Activated CD4-positive, alpha-beta memory T cell treated with anti-CD3 and anti-CD28 coated beads, Interleukin-2, amount 10 ng/mL, durations not matched to agents 7 days and 5 days (primary cell): ENCODE data around the gene LRCH4. TPM values are rescaled to one million over a fixed set of nuclear protein-coding genes. Genes with fewer than 3 reads are reported as not detected.

ENCODE experiments used
- CTCF ChIA-PET: fragments of 350-600 bp; sonication (Branson Sonifier 250); formaldehyde crosslinking; loops from one replicate; lab custom pipeline; 2021; ENCODE audit warnings: antibody characterized with exemption, inconsistent platforms; lab: Charles Lee
- POLR2A ChIA-PET: fragments of 350-600 bp; sonication (Branson Sonifier 250); formaldehyde crosslinking; loops from one replicate; lab custom pipeline; 2021; ENCODE audit warnings: antibody characterized with exemption; lab: Charles Lee
- DNase-seq: peaks from one replicate; pipeline ENCODE4 v3.0.0-alpha.2; 2020
- H3K27ac Mint-ChIP-seq: one replicate; pipeline ENCODE4 v1.8.0; 2021; ENCODE audit warnings: mild to moderate bottlenecking, mixed read lengths
- H3K27me3 Mint-ChIP-seq: one replicate; pipeline ENCODE4 v1.8.0; 2021; ENCODE audit warnings: mixed read lengths
- H3K36me3 Mint-ChIP-seq: one replicate; pipeline ENCODE4 v1.8.0; 2021; ENCODE audit warnings: low read depth, mixed read lengths
- H3K4me1 Mint-ChIP-seq: one replicate; pipeline ENCODE4 v1.8.0; 2021; ENCODE audit warnings: mixed read lengths
- H3K4me3 Mint-ChIP-seq: one replicate; pipeline ENCODE4 v1.8.0; 2021; ENCODE audit warnings: mild to moderate bottlenecking, mixed read lengths
- H3K9me3 Mint-ChIP-seq: one replicate; pipeline ENCODE4 v1.8.0; 2021; ENCODE audit warnings: mixed read lengths
- total RNA-seq, 2 experiments: library from RNA; stranded (reverse); gene quantifications; one replicate each; pipeline ENCODE4 v1.2.3, GENCODE V29; 2021

The LRCH4 gene
- total RNA-seq, 2 experiments from 2014 or later = 199 to 204 TPM

DNA sequence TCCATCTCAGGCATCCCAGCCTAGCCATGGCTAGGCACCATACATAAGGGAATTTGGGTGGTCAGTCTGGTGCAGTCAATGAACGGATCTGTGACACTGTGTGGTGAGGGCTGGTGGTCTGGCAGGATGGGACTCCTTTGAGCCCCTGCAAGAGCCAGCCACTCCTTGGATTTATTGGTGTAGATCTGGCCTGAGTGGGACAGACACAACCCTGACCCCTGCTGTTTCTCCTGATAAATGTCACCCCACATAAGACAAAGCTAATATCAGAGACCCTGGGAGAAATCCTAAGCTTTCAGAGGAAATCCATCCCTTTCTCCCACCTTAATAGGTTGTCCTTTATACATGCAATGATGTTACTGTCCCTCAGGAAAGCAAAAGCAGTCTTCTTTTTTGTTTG is 2.5 kb upstream of the LRCH4 start:
- Mint-ChIP-seq H3K4me1 (peaks cover 17% of the 10 kb centered on the region), H3K36me3 (peaks cover 17% of the 10 kb centered on the region), H3K27me3 (peaks cover 11% of the 10 kb centered on the region), H3K27ac (no peak overlapping the region), H3K9me3 (no peaks in the 10 kb centered on the region), H3K4me3 (peak overlapping the region; percentile 14)
- DNase-seq = no peak
- ChIA-PET POLR2A (interaction anchor here (0.7 to 4.6 kb wide), 5 partner anchors 9 to 497 kb away, joined by 3 to 48 read pairs (median 4); partner anchors contain the start of genes MOSPD3 and PCOLCE), CTCF (interaction anchor here (0.8 to 2.3 kb wide), 15 partner anchors 10 to 117 kb away, joined by 3 to 11 read pairs (median 3); partner anchors contain the start of genes ACTL6B, MOSPD3, PCOLCE and POP7)

GRCh38 chr7:100586266-100587025 is 517 bp upstream of the LRCH4 start, which contains the start of gene FBXO24:
FBXO24 (plus strand) TSS chr7:100586328; CDS start chr7:100586626, 298 bp downstream.
- Mint-ChIP-seq H3K4me3 (peak within 1 kb of the TSS; percentile 95), H3K27me3 (peaks cover 9% of the 10 kb centered on the region), H3K27ac (peak within 1 kb of the TSS; percentile 97), H3K36me3 (peaks cover 28% of the 10 kb centered on the region), H3K4me1 (peaks cover 30% of the 10 kb centered on the region), H3K9me3 (no peaks in the 10 kb centered on the region)
- POLR2A ChIA-PET = interaction anchor here (0.6 to 6.8 kb wide), 40 partner anchors 9 to 484 kb away, joined by 3 to 89 read pairs (median 8); partner anchors contain the start of genes AGFG2, AP4M1, GIGYF1 and GNB2
- CTCF ChIA-PET = interaction anchor here (0.6 to 4.8 kb wide), 25 partner anchors 8 to 555 kb away, joined by 3 to 47 read pairs (median 4); partner anchors contain the start of genes GNB2, MOSPD3, PCOLCE and POP7
- DNase-seq = peak; percentile 100

GRCh38 chr7:100584683-100585510 is 1.0 kb downstream of the LRCH4 start:
- Mint-ChIP-seq H3K4me1 (peaks cover 30% of the 10 kb centered on the region), H3K9me3 (no peaks in the 10 kb centered on the region), H3K36me3 (peaks cover 28% of the 10 kb centered on the region), H3K27ac (peak overlapping the region; percentile 97), H3K27me3 (peaks cover 4% of the 10 kb centered on the region), H3K4me3 (peak overlapping the region; percentile 95)
- POLR2A ChIA-PET = interaction anchor here (0.5 to 6.8 kb wide), 35 partner anchors 7 to 484 kb away, joined by 3 to 89 read pairs (median 10); partner anchors contain the start of genes AGFG2, GIGYF1, GNB2 and MEPCE
- no peak for DNase-seq
- CTCF ChIA-PET = interaction anchor here (0.5 to 4.8 kb wide), 14 partner anchors 15 to 450 kb away, joined by 3 to 47 read pairs (median 5); partner anchors contain the start of genes MOSPD3 and POP7

- no peak for DNase-seq
Measured at GRCh38 chr7:100584054-100584682, 1.8 kb downstream of the LRCH4 start.

DNA sequence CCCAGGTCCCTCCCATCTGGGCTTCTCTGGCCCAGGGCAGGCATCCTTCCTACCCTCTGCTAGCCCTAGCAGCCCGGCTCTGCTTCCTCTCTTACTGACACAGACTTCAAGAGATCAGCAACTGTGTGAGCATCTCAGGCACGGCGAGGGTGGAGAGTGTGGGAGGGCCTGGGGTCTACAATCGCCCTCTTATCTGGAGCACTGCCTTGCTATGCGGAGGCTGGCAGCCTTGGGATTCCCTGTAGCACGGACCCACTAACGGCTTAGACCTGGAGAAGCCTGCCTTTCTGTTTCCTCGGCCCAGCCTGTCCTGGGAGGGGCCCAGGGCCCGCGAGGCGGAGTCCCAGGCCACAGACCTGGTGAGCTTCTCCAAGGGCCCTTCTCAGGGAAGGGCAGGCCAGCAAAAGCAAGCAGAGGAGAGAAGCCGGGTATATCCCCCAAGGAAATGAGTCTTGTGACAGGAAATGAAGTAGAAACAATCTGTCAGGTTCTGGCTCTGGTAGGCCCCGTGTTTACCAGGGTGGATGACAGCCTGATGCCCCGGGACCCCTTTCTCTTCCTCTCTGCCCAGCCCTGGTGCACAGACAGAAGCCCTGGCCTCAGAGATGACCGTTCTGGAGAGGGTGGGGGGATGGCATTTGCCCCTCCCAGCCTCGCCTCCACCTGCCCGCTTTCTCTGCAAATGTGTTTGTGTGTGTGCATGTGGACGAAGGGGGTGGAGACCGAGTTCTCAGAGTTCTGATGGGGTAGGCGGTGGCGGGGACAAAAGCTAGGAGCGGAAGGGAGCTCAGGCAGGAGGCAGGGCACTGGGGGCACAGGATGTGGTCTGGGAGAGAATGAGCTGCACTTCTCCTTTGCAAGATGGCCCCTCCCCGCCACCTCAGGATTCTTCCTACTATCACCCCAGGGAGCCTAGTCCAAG is 2.5 kb downstream of the LRCH4 start:
- H3K4me3 Mint-ChIP-seq = peak overlapping the region; percentile 95
- POLR2A ChIA-PET = interaction anchor here (0.6 to 6.8 kb wide), 28 partner anchors 11 to 482 kb away, joined by 3 to 89 read pairs (median 10); partner anchors contain the start of genes AGFG2, AP4M1, GIGYF1 and MCM7

More at GRCh38 chr7:100584054-100584682, 1.8 kb downstream of the LRCH4 start:
- H3K27ac Mint-ChIP-seq = peak overlapping the region; percentile 97
- H3K4me1 Mint-ChIP-seq = peaks cover 30% of the 10 kb centered on the region
- no peaks in the 10 kb centered on the region for H3K9me3 Mint-ChIP-seq
- ChIA-PET POLR2A (interaction anchor here (0.6 to 6.8 kb wide), 30 partner anchors 11 to 483 kb away, joined by 3 to 89 read pairs (median 11); partner anchors contain the start of genes AGFG2, AP4M1, GIGYF1 and MCM7), CTCF (interaction anchor here (0.5 to 4.8 kb wide), 13 partner anchors 13 to 450 kb away, joined by 3 to 47 read pairs (median 4); partner anchors contain the start of genes MOSPD3 and POP7)
- peaks cover 29% of the 10 kb centered on the region for H3K36me3 Mint-ChIP-seq
- peak overlapping the region; percentile 95 for H3K4me3 Mint-ChIP-seq
- peaks cover 1% of the 10 kb centered on the region for H3K27me3 Mint-ChIP-seq

DNA sequence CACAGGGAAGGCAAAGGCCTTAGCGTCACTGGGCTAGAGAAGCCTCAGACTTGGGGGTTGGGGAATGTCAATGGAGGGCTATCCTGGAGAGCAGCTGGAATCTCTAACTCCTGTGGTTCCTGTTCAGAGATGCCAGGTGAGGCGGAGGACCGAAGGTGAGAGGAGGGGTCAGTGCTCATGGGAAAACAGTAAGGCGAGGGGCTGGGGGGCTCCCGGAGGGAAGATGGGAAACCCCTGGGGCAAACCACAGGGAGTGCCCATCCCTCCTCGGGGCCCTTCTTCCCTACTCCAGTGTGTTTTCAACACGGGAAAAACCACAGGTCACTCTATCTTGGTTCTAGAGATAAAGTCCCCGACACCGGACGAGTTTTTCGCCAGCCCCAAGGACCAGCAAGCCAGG is 3.3 kb downstream of the LRCH4 start:
- no peak for DNase-seq
- Mint-ChIP-seq H3K27me3 (no peaks in the 10 kb centered on the region), H3K36me3 (peaks cover 43% of the 10 kb centered on the region), H3K4me1 (peaks cover 25% of the 10 kb centered on the region), H3K9me3 (no peaks in the 10 kb centered on the region), H3K4me3 (peak overlapping the region; percentile 95), H3K27ac (peak overlapping the region; percentile 97)
- CTCF ChIA-PET = interaction anchor here (1.4 kb wide), 1 partner anchor 19 kb away, joined by 4 read pairs; no protein-coding TSS in a partner anchor
- POLR2A ChIA-PET = interaction anchor here (1.0 to 6.8 kb wide), 15 partner anchors 10 to 105 kb away, joined by 3 to 89 read pairs (median 22); partner anchors contain the start of genes AGFG2, MOSPD3, PCOLCE and TSC22D4

More for the DNA sequence above, 2.5 kb downstream of the LRCH4 start:
- peak; percentile 85 for DNase-seq
- peak overlapping the region; percentile 97 for H3K27ac Mint-ChIP-seq
- CTCF ChIA-PET = interaction anchor here (0.7 to 4.8 kb wide), 9 partner anchors 12 to 123 kb away, joined by 3 to 47 read pairs (median 4); partner anchors contain the start of genes MOSPD3 and POP7
- H3K27me3 Mint-ChIP-seq = no peaks in the 10 kb centered on the region
- H3K9me3 Mint-ChIP-seq = no peaks in the 10 kb centered on the region
- peaks cover 36% of the 10 kb centered on the region for H3K36me3 Mint-ChIP-seq
- peaks cover 29% of the 10 kb centered on the region for H3K4me1 Mint-ChIP-seq

- no peaks in the 10 kb centered on the region for H3K27me3 Mint-ChIP-seq
- no peak for DNase-seq
- peaks cover 24% of the 10 kb centered on the region for H3K4me1 Mint-ChIP-seq
- peaks cover 46% of the 10 kb centered on the region for H3K36me3 Mint-ChIP-seq
- ChIA-PET POLR2A (interaction anchor here (0.9 to 6.8 kb wide), 7 partner anchors 10 to 103 kb away, joined by 3 to 89 read pairs (median 4); partner anchors contain the start of genes MOSPD3, PCOLCE and TSC22D4), CTCF (interaction anchor here (0.9 kb wide), 1 partner anchor 23 kb away, joined by 3 read pairs; no protein-coding TSS in a partner anchor)
- peak overlapping the region; percentile 97 for H3K27ac Mint-ChIP-seq
- no peaks in the 10 kb centered on the region for H3K9me3 Mint-ChIP-seq
- peak overlapping the region; percentile 95 for H3K4me3 Mint-ChIP-seq
Measured at GRCh38 chr7:100582041-100582579, 3.8 kb downstream of the LRCH4 start.

DNA sequence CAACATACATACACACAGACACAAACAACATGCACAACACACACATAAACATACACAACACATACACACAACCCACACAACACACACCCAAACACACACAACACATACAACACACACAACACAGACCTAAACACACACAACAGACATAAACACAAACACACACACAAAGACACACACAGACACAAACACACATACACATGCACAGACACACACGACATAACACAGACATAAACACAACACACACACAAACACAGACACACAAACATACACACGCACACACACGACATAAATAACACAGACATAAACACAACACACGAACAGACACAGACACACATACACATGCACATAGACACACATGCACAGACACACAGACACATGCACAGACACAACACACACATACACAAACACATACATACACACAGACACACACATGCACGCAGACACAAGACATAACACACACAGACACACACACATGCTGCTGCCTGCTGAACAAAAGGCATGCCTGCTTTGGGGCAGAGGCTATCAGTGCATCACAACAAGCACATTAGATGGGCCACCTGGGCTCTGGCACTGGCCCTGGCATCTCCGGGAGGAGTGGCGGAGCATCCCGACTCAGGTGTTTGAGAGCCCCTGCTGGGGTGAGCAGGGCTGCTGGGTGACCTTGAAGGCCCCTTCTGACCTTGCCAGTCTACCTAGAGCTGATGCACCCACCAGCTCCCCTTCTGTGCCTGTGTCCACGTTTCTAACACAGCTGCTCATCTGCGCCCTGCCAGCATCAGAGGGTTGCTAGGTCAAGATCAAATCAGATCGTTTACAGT is 5.3 kb downstream of the LRCH4 start:
- H3K36me3 Mint-ChIP-seq = peaks cover 57% of the 10 kb centered on the region
- POLR2A ChIA-PET = interaction anchor here (0.7 to 6.8 kb wide), 6 partner anchors 8 to 36 kb away, joined by 3 to 89 read pairs (median 3); partner anchors contain the start of genes MOSPD3 and PCOLCE
- no peaks in the 10 kb centered on the region for H3K9me3 Mint-ChIP-seq
- peaks cover 19% of the 10 kb centered on the region for H3K4me1 Mint-ChIP-seq
- H3K27me3 Mint-ChIP-seq = no peaks in the 10 kb centered on the region
- CTCF ChIA-PET = no interaction called here
- DNase-seq = no peak
- no peak overlapping the region for H3K4me3 Mint-ChIP-seq
- H3K27ac Mint-ChIP-seq = no peak overlapping the region

- DNase-seq = no peak
- POLR2A ChIA-PET = no interaction called here
- Mint-ChIP-seq H3K36me3 (peaks cover 55% of the 10 kb centered on the region), H3K27me3 (no peaks in the 10 kb centered on the region), H3K27ac (no peak overlapping the region), H3K4me3 (no peak overlapping the region), H3K9me3 (no peaks in the 10 kb centered on the region), H3K4me1 (peaks cover 14% of the 10 kb centered on the region)
- CTCF ChIA-PET = no interaction called here
Measured at GRCh38 chr7:100578246-100579183, 7.4 kb downstream of the LRCH4 start.
